NCI-H524 (cell line): ENCODE data around the gene GALNT2.
A peak's percentile ranks its signal among the peaks of the same experiment; 100 is the strongest.

ENCODE experiments used
- DNase-seq, 2 experiments: peaks; one replicate each; lab custom pipeline; 2025; lab: John Stamatoyannopoulos, UW

GALNT2 gene

DNA sequence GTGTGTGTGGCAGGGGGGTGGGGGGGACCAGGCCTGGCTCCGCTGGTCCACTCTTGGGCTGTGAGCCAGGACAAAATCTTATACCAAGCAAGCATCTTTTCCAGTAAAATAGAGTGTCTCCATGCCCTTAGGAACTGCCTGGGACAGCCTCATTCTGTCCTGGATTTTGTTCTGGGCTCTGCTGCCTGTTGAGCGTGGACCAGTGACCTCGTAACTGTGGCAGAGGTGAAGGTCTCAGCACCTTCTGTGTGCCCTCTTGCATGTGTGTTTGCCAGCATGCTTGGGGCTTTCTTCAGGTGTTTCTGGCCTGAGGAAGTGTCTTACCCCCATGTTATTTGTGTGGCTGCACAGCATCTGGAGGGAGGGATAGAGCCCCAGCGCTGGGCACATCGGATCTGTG, 45.7 kb downstream of the GALNT2 start:
- no peak for DNase-seq

DNA sequence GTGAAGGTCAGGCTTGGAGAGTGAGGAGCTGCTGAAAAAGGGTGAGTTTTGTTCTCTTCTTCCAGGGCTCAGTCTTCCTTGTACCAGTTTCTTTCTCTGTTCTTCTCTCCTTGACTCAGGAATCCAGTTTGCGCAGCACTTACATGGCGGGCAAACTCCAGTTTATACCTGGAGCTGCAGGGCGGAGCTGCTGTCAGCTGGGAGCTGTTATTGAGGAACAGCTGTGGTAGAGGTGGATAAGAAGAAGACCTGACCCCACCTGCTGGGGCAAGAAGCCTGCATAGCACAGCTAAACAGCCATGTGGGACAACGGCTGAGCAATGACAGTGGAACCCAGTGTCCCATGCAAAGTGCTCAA, 46.2 kb downstream of the GALNT2 start:
- DNase-seq, result no peak

DNA sequence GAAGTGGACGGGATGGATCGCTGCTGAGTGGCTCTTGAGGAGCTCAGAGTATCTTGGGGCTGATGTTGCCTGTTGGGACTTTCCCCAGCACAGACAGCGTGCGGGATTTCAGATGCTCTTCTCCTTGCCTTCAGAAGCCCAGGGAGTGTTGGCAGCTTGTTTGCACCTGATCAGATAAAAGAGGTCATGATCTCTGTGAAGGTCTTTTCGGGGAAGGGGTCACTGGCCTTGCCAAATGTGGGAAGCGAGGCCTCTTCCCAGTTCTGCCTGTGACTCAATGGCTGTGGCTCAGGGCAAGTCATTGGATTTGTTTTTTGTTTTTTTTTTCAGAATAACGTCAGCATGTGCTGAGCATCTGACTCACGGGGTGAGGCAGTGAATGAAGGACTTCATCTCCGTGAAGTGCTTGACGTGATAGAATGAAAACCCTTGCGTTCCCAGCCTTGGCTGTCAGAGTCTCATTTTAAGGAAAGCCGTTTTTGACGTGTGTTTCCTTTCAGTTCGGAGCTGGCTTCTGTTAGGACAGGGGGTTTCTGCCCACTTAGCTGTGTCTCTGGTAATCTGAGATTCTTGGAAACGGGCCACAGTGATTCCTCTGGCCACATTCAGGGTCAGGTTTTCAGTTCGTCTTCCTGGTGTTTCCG, 46.7 kb downstream of the GALNT2 start:
- DNase-seq, result no peak

DNA sequence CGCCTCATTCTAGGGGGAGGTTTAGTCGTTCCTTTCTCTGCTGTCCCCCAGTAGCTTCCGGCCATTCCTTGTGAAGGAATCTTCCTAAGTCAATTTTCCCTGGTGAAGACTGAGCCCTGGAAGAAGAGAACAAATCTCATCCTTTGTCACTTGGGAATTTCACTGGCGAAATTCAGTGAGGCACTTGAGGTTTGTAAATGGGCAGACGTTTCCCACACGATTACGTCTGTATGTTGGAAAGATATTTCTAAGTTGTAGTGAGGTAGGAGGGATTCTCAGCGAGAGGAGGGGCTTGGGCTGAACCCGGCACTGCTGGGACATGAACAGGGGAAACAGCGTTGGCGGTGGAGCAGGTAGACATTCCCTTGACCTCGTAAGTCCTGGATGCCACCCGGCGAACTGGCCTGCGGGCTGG, 47.2 kb downstream of the GALNT2 start:
- DNase-seq, result no peak

DNA sequence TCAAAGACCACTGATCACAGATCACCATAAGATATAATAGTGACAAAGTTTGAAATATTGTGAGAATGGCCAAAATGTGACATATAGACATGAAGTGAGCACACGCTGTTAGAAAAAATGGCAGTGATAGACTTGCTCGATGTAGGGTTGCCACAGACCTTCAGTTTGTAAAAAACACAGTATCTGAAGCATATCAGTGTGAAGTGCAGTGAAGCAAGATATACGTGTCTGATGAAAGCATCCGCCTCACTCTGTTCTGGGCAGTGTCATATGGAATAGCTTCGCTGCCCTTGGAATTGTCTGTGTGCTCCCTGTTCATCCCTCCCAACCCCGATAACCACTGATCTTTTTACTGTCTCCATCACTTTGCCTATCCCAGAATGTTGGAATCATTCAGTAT, 50.7 kb downstream of the GALNT2 start:
- no peak for DNase-seq

DNA sequence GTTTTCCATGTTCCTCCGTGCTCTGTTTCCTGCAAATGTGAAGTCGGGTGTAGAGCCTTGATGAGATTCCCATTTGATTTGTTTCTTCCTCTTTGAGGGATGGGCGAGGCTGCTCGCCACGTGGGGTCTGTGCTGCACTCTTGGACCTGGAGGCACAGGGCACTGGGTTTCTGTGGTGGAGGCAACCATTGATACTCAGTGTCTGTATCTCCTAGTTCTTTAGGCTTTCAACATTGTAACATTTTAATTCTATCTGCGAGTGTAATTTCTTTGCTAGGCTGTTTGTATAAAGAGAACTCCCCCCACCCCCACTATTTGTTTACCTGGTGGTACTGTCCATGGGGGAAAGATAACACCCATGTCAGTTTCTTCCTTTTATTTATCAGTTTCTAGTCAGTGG, 52.3 kb downstream of the GALNT2 start:
- DNase-seq, result no peak

DNA sequence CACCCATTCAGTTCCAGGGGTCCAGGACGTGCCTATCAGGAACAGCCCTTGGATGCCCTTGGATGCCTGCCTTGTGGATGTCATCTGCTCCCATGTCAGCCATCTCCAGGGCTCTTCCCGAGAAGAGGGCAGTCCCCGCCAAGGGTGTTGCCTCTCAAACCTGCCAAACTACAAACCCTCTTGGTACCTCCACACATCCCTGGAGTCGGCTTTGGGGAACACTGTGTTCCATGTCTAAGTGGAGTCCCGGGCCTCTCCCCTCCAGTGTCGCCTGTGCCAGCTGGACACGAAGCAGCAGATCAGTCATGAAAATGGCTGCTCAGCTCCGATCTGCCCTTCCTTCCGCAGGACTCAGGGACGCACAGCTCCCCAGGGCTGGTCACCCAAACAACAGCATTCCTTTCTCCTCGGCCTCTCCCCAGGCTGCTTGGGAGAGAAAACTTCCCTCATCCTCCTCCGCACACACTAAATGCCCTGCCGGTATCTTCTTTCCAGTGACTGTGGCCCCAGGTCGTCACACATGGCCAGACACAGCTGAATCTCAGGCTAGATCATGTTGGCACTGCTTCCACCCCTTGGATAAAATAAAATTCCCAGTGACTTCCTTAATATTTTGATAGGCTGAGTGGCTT, 53.4 kb downstream of the GALNT2 start:
- no peak for DNase-seq

DNA sequence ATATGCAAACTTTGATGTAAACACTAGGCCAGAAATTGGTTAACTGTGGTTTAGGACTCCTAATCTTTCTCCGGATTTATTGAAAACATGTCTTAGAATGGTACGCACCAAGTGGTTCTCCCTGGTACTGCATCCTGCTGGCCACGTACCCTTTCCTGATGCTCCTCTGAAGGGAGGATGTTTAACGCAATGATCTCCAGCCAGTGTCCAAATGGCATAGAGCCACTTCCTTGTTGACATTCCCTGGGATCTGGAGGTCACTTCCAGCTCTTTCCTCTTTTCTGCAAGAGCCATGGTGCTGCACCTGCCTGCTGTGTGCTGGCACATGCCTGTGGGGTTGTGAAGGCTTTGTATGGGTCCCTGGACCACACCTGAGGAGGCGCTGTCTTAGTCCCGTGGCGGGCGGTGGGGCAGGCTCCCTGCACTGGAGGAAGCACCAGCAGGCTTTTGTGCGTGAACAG, 53.9 kb downstream of the GALNT2 start:
- DNase-seq, result peak in 1 of 2 experiments; percentile 15

DNA sequence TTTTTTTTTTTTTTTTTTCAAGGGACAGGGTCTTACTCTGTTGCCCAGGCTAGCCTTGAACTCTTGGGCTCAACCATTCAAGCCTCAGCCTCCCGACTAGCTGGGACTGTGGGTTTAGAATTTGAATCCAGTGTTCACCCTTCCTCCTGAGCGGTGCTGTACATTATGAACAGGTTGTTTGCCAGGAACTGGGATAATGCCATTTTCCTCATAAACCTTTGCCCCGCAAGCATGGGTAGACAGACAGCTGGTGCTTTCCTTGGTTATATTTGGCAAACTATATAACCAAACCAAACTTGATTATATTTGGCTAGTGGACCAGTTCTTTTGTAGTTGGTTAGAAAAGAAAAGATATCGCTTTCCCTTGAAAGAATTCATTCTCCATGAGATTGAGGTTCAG, 54.9 kb downstream of the GALNT2 start:
- DNase-seq, result no peak

DNA sequence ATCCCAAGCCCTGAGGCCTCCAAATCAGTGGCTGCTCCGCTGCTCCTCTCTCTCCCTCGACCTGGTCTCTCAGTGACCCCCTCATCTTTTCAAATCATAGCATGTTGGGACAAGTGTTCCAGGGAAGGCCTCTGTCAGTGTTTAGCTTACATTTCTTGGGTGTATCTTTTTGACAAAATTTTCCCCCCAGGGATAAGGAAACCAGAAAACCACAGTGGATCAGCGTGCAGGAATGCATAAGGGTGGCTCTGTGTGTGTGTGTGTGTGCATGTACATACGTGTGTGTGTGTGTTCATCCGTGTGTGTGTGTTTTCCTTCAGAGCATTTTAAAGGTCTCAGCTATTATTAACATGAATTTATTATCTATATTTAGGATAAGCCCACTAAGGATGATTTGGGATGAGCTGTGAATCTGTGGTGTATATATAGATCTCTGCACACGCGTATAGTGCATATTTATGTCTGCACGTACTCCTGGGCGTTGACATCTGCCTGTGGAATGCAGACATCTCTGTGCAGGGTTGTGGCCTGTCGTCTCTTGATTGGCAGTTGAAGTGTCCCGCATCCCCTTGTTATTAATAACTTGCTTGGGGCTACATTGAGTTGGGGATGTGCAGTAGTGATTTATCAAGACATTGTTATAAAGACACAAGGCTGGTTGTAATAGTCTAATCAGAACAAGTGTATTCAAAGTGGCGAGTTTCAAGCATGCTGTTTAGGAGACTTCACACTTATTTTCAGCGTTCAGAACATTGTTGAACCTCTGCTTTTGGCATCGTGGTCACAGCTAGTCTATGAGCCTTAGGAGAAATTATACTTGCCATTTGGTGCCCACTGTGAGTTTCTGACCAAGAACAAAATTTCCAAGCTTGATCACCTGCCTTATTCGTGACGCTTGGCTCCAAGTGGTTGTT, 55.6 kb downstream of the GALNT2 start:
- DNase-seq, result no peak

DNA sequence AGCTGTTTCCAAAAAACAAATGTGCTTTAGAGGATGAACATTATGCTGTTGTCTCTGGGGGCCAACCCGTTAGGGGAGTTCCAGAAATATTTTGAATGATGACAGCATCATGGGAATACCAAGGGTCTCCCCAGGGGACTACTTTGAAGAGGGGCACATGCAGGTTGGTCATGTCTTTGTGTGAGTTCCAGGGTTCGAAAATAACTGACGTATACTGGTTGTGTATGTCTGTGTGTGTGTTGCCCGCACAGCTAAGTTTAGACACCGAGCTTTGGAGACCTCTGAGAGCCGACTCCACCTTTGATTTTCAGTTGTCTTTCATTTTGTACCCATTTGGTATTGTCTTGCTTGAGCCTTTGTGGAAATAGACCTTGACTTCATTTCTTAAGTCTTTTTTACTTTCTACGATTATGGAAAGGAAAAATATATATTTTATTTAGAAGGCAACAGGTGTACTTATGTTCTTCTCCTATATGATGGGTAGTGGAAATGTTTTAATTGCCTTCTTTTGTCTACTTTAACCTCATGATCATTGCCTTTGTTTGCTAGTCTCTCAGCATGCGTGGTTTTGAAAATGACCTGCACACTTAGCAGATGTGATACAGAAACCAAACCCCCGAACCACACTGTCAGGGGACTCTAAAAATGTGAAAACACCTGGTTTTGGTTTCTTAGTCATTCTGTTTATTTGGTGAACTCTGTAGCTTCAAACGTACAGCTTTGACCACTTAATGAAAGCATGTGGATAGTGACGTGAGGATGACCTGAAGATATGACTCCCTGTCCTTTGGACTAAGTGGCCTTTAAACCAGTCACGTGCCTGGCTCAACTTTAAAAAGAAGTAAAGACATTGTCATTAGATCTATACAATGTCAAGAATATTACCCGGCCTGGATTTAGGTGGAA, 56.5 kb downstream of the GALNT2 start:
- DNase-seq, result no peak

DNA sequence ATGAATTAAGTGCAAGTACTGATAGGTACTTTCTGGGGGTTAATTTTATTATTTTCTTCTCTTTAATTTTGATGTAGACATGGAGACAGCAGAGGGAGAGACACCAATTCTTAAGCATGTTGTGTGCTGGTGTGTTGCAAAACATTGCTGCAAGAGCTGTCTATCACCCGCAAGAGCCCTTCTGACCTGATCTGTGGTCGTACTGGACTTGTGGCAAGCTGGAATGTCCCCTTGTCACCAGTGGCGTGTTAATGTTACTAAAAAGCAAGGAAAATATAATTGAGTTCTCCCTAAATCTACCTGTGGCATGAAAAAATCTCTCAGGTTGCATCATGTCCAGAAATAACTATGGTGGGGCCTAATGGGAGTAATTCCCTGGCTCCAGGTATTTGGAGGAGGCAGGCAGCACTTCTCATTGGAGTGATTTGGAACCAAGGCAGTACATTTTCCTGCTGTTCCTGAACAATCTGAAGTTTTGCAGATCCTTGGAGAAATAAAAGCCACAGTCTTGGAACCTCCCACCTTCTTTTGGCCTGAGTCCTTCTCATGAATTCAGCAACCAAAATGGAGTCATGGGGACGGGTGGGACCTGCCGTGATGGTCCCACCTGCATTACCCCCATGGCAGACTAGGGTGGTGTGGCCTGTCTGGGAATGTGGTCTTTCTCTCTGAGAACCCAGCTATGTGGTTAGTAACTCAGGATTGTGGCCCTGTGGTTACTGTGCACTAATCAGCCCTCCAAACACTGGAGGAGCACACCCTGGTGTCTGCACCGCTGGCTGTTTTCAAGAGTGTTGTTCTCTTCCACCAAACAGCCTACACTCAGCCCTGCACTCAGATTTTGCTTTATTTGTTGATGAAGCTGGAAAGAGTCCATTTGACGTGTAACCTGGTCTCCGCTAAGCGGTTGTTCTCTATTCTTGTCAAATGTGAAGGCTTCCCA, 57.4 kb downstream of the GALNT2 start:
- no peak for DNase-seq

DNA sequence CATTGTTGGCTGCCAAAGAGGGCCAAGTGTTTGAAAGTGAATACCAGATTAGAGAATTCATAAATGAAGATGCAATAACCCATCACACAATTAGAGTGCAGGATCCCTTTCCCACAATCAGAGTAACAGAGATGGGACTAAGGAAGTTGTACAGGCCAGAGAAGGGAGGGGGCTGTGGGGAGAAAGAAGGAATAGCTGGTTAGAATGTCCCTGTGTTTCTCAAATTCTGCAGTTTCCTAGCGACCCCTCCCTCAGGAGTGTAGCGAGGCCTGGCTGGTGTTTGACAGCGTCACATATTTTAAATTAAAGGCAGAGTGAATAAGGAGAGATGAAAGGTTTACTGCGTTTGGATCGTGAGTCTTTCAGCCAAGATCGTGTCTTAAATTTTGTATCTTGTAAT, 58.1 kb downstream of the GALNT2 start:
- DNase-seq, result no peak

DNA sequence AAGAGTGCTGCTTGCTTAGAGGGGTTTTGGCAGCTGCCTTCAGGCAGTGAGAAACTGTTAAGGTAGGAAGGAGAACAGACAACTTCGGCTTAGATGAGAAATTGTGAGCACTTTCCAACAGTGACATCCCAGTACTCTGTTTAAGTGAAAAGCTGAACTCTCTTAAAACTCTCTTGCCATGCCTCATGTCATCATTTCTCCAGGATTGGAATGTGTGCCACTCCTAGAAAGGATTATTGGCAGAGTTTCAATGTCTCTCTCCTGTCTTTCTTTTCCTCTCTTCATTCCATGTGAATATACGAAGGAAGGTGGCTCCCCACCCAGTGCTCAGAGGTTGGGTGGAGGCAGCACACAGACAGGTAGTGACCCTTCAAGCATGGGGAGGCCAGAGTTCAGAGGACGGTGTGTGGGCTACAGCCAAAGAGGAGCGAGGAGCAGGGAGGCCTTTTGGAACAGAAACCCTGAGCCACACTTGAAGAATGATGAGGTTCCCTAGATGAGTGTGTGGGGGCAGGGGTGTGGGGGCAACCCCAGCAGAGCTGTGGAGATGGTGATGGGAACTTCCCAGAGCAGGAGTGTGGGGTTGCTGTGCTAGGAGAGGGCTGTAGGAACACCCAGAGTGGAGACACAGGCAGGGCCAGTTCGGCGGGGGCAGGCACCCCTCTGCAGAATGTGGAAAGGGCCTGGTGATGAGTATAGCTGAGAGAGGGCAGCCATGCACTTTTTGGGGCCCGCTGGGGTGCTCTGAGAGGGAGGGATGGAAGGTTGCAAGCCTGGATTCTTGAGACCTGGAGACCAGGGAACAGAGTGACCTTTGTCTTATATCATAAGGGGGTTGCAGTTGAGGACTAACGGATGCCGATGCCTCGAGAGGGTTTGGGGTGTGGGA, 58.8 kb downstream of the GALNT2 start:
- no peak for DNase-seq

DNA sequence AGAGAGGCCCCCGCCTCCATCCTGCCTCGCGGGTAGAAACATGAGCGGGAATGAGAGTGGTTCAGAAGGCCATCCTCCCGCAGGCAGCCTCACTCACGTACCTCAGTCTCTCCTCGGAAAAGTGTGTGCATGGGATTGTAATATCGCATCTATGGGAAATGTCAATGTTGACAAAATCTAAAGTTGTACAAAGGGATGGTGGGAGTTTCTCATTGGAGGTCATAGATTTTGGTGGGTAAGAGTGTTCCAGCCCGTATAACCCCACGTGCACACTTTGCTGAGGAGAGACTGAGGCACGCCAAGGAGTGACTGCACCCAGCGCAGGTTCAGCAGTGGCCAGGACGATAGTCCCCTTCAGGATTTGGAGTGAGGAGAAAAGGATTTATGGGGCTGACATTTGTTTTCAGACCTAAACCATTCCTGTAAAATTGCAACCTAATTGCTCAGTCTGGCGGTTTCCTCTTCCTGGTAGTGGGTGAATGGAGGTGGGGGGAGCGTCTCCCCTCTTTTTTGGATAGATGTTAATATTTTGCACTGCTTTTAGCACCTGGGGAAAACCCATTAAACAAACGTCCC, 59.6 kb downstream of the GALNT2 start:
- no peak for DNase-seq

DNA sequence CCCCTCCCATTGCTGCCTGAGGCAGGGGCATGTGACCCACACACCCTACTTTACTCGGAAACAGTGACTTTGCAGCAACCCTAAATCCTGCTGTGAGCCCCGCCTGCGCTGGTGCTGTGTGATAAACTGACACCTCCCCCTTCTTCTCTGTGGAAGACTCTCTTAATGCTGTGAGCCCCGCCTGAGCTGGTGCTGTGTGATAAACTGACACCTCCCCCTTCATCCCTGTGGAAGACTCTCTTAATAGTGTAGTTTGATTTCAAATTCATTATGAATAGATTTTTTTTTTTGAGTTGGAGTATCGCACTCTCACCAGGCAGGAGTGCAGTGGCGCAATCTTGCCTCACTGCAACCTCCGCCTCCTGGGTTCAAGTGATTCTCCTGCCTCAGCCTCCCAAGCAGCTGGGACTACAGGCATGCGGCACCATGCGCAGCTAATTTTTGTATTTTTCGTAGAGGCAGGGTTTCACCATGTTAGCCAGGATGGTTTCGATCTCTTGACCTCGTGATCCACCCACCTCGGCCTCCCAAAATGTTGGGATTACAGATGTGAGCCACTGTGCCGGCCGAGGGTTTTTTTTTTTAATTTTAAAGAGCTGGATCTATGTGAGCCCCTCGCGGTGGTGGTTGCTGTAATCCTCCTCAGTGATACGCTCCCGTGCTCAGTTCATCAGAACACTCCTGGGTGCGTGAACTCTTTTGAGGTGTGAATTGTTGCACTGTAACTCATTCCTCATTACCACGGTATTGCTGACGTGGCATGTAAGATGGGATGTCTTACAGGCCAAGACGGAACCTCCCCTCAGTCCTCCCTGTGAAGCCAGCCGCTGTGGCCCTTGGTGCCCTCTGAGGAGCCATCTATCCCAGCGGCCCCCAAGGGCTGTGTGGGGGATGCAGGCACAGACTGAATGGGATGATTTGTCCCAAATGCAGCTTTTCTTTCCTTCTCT, 60.3 kb downstream of the GALNT2 start:
- DNase-seq, result peak in 1 of 2 experiments; percentile 42

DNA sequence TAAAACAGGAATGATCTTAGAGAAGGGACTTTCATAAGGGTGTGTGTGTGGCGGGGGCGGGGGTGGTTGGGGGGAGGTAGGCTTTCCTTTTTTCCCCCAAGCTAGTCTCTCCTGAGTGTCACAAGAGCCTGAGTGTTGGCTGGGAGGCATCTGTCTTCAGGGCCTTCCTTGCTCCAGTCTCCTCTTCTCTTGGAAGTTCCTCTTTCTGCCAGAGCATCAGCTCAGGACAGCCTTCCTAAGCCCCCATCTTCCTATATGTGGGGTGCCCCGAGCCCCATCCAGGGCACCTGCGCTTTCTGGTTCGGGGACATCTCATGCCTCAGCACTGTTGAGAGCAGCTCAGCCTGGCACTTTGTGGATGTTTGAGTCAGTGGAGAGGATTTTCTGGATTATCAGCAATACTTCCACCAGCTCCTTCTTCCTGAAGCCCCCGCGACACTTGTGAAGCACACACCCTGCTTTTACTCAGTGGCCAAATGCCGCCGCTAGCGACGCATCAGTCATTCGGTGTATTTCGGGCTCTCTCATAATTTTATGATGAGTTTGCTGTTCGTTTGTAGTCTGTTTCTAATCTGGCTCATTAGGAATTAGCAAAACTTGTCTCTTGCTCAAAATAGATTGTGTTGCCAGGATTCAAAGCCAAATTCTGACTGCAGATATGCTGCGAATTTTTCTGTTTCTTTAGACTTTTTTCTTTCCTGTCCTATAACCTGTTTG, 61.7 kb downstream of the GALNT2 start:
- no peak for DNase-seq

DNA sequence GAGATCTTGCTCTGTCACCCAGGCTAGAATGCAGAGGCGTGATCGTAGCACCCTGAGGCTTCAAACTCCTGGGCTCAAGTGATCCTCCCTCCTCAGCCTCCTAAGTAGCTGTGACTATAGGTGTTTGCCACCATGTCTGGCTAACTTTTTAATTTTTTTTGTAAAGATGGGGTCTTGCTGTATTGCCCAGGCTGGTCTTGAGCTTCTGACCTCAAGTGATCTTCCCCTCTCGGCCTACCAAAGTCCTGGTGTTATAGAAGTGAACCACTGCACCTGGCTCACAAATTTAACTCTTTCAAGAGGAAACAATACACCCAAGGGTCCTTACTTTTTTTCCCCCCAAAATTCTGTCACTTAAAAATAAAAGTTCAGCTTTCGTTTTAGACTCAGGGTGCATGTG, 62.3 kb downstream of the GALNT2 start:
- no peak for DNase-seq
